ENCODE measurements around the gene TAF6.

TAF6 gene

DNA sequence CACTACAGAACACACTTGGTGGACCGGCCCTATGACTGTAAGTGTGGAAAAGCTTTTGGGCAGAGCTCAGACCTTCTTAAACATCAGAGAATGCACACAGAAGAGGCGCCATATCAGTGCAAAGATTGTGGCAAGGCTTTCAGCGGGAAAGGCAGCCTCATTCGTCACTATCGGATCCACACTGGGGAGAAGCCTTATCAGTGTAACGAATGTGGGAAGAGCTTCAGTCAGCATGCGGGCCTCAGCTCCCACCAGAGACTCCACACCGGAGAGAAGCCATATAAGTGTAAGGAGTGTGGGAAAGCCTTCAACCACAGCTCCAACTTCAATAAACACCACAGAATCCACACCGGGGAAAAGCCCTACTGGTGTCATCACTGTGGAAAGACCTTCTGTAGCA is 55.0 kb downstream of the TAF6 start:
- DNase-seq, result peak in 1 of 2 donors; percentile 1

DNA sequence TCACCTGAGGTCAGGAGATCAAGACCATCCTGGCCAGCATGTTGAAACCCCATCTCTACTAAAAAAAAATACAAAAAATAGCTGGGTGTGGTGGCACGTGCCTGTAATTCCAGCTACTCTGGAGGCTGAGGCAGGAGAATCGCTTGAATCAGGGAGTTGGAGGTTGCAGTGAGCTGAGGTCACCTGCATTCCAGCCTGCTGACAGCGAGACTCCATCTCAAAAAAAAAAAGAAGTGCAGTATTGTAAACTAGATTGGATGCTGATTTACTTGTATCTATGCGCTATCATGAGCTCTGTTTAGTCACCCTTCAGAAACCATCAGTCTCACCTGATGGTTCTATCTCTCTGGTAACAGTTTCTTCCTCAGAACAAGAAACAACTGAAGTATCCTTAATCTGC is 55.8 kb downstream of the TAF6 start:
- DNase-seq, result no peak

DNA sequence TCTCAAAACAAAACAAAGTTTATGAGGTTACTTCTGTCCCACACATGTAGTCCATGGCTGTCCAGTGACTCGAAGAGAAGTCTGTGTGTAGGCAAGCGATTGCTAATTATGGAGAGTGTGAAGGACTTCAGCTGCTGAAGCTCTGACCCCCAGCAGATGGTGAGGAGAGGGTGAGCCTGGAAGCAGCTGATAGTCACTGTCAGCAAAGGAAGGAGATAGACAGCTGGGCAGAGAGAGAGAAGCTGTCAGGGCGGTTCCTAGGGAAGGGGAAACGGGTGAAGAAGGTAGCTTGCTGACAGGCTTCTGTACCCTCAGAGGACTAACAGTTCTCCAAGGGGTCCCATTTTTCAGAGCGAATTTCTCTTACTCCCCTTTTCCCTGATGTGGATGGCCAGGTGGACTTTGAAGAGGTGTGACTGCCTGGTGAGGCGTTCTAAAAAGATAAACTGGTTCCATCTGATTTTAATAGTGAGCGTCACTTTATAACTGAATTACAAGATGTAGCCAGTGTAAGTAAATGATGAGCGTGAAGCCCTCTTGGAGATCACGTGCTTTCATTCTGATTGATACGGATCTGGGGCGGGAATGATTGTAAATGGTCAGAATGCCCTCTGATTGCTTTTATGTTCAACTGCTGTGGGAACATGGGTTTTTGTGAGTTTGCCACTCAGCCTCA is 57.5 kb downstream of the TAF6 start:
- no peak for DNase-seq

DNA sequence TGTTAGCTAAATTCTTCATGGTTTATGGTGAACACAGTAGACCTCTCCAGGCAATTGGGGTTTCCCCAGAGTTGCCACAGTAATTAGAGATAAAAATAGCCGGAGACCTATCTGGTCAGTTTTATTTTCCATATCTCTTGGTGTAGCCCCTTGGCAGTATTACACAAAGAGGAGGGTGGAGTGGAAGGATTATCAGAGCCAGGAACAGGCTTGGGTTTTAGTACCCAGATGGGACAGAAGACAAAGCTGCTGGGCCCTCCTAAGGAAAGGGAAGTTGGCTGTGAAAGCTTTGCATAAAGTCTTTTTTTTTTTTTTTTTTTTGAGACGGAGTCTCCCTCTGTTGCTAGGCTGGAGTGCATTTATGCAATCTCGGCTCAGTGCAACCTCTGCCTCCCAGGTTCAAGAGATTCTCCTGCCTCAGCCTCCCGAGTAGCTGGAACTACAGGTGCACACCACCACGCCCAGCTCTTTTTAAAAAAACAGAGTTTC is 59.9 kb downstream of the TAF6 start:
- no peak for DNase-seq

Data from inflammatory macrophage treated with lipopolysaccharide for 1 hour (primary cell).